GM06990 (cell line): ENCODE data around the gene FAM222A.

Source experiments
- DNase-seq: peaks from one replicate; pipeline ENCODE4 v3.0.0-alpha.2; 2011; ENCODE audit not compliant: insufficient read length; ENCODE audit errors: extremely low read depth
- H3K27me3 ChIP-seq: replicated peaks from 2 replicates; pipeline ENCODE4 v1.6.0; 2011; ENCODE audit warnings: low read length; ENCODE audit not compliant: control insufficient read depth, insufficient read depth
- H3K36me3 ChIP-seq: 2 replicates; pipeline ENCODE4 v1.5.1; 2011; ENCODE audit warnings: low read length; ENCODE audit not compliant: control insufficient read depth, insufficient read depth
- H3K4me3 ChIP-seq: replicated peaks from 2 replicates; pipeline ENCODE4 v1.5.1; 2011; ENCODE audit warnings: low read depth, mild to moderate bottlenecking, control low read depth, low read length
- CTCF ChIP-seq: IDR thresholded peaks from 2 replicates; pipeline ENCODE4 v1.5.1; 2011; ENCODE audit warnings: low read length, control low read depth, mild to moderate bottlenecking, inconsistent platforms; ENCODE audit not compliant: insufficient read depth, poor library complexity, severe bottlenecking

FAM222A gene

GRCh38 chr12:109725321-109726105, 11.9 kb downstream of the FAM222A start:
- Histone ChIP-seq H3K36me3 (no peaks in the 10 kb centered on the region), H3K4me3 (no peak overlapping the region), H3K27me3 (peaks cover 1% of the 10 kb centered on the region; the same call in 1 of the 2 replicates)
- no peak for TF ChIP-seq CTCF
- no peak for DNase-seq

GRCh38 chr12:109726106-109726497, 12.5 kb downstream of the FAM222A start:
- no peak for TF ChIP-seq CTCF
- DNase-seq, result no peak
- no peak overlapping the region for H3K4me3 ChIP-seq
- no peaks in the 10 kb centered on the region for H3K36me3 ChIP-seq
- peaks cover 3% of the 10 kb centered on the region; the same call in 1 of the 2 replicates for H3K27me3 ChIP-seq

GRCh38 chr12:109726511-109727038, 12.9 kb downstream of the FAM222A start:
- no peak for TF ChIP-seq CTCF
- Histone ChIP-seq H3K4me3 (no peak overlapping the region), H3K27me3 (peaks cover 3% of the 10 kb centered on the region; the same call in 1 of the 2 replicates), H3K36me3 (no peaks in the 10 kb centered on the region)
- no peak for DNase-seq

GRCh38 chr12:109727039-109727723, 13.6 kb downstream of the FAM222A start:
- Histone ChIP-seq H3K27me3 (peaks cover 3% of the 10 kb centered on the region; the same call in 1 of the 2 replicates), H3K4me3 (no peak overlapping the region), H3K36me3 (no peaks in the 10 kb centered on the region)
- DNase-seq, result no peak
- TF ChIP-seq CTCF, result no peak

- TF ChIP-seq CTCF, result no peak
- H3K36me3 ChIP-seq, result no peaks in the 10 kb centered on the region
- peaks cover 2% of the 10 kb centered on the region; the same call in 1 of the 2 replicates for H3K27me3 ChIP-seq
- DNase-seq, result no peak
- no peak overlapping the region for H3K4me3 ChIP-seq
These were observed 14.4 kb downstream of the FAM222A start for GRCh38 chr12:109727746-109728726.
